ENCODE data around the gene YY1.

YY1 gene

DNA sequence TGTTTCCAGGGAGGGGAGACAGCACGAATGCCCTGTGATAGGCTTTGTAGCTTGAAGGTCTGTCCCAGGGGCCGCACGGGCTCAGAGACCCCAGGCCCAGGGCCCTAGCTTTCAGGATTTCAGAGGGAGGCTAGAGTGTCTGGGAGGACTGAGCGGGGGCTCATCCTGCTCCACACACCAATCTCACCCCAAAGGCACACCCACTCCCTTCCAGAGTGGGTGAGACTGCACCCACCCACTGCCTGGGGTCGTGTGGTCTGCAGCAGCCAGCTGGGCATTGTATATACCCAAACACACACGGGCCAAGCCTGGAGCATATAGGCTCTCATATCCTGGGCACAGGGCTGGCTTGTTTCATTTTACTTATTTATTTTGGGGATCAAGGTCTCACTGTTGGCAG lies 78.4 kb downstream of the YY1 start:
- TF ChIP-seq, protein P1, sequence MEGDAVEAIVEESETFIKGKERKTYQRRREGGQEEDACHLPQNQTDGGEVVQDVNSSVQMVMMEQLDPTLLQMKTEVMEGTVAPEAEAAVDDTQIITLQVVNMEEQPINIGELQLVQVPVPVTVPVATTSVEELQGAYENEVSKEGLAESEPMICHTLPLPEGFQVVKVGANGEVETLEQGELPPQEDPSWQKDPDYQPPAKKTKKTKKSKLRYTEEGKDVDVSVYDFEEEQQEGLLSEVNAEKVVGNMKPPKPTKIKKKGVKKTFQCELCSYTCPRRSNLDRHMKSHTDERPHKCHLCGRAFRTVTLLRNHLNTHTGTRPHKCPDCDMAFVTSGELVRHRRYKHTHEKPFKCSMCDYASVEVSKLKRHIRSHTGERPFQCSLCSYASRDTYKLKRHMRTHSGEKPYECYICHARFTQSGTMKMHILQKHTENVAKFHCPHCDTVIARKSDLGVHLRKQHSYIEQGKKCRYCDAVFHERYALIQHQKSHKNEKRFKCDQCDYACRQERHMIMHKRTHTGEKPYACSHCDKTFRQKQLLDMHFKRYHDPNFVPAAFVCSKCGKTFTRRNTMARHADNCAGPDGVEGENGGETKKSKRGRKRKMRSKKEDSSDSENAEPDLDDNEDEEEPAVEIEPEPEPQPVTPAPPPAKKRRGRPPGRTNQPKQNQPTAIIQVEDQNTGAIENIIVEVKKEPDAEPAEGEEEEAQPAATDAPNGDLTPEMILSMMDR (IDR thresholded peaks at IDR 0.05; ENCODE audit: borderline replicate concordance, insufficient read depth, low read depth, low read length): no peak
- H3K4me3 ChIP-seq (ENCODE audit: low read depth, low read length): no peak overlapping the region

DNA sequence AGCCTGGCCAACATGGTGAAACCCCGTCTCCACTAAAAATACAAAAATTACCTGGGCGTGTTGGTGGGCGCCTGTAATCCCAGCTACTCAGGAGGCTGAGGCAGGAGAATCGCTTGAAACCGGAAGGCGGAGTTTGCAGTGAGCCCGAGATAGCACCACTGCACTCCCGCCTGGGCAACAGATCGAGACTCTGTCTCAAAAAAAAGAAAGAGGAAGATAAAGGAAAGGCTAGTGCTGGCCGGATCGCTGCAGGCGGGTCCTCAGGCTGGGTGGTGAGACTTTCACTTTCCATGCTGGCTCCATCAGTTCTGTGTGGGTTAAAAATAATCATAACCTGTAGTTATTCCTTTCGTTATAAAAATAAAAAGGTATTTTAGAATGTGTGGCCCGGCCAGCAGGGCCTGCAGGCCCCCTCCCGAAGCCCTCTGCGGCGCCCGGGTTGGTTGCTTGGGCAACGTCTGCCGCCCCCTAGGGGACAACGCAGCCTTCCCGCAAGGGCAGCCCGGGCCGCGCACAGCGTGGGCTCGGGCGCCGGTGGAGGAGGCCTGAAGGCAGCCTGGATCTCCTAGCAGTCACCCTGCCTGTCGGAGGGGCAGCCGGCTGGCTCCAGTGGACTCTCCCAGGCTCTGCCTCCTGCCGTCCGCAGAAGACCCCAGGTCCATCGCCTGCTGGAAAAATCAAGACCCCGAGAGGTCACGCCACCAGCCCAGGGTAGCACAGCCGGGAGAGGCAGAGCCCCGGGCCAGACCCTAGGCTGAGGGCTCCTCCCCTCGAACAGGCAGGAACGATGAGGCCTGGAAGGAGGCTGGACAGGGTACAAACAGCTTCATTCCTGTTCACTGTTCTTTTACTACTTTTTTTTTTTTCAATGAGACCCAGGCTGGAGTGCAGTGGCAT lies 79.2 kb downstream of the YY1 start:
- H3K4me3 ChIP-seq (ENCODE audit: low read depth, low read length): no peak overlapping the region
- TF ChIP-seq, protein P1 (IDR thresholded peaks at IDR 0.05; ENCODE audit: borderline replicate concordance, insufficient read depth, low read depth, low read length): peak; percentile 88

DNA sequence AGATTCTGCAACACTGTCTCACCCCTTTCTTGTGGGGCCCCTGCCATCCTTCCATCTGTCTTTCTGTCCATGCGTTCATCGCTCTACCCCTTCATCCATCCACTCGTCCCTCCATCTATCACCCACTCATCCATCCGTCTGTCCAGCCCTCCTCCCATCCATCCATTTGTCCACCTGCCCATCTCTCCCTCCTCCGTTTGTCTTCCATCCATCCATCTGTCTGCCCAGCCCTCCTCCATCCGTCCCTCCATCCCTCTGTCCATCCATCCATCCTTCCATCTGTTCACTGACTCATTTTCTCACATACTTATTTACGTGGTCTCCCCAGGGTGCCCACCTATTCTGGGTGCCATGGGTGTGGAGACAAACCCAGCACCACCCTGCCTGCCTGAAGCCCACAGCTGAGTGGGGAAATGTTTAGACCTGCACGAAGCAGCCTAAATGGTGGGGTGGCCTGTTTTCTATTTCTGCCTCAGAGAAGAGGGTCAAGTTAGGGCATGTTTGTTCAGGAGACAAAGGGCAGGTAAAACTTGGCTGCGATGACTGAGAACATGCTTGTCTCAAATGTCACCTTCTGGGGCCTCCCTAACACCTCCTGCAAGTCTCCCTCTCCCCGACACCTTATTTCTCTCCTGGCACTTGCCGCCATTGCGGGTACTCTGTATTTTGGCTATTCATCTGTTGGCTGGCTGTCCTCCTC lies 81.4 kb downstream of the YY1 start:
- H3K4me3 ChIP-seq (ENCODE audit: low read depth, low read length): no peak overlapping the region

DNA sequence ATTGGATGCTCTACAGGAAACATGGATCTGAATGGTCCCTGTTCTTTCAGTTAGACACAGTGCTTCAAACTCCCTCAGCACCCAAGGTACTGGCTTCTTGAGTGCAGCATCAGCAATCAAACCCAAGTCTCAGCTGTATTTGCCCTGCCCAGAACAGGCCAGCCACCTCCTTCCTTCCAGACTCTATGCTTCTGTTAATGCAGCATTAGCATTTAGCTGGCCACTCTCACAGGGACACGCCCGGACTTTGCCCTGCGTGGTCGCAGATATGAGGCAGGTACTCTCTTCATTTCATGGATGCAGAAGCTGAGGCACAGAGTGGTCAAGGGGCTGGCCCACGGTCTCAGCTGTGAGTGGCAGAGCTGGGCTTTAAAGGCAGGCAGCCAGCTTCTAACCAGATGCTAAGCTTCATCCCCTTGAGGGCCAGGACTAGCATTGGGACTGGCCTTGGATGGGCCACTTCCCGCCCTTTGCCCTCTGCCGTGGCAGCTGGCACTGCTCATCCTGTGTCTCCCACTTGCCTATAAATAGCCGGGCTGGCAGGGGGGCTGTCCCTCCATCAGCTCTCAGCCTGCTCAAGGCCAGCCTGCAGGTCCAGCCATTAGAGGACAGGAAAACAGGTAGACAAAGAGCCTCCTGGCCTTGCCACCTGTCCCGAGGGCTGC lies 82.7 kb downstream of the YY1 start:
- no peak overlapping the region for H3K4me3 ChIP-seq (ENCODE audit: low read depth, low read length)
- TF ChIP-seq, protein P1 (IDR thresholded peaks at IDR 0.05; ENCODE audit: borderline replicate concordance, insufficient read depth, low read depth, low read length): no peak

More for the DNA sequence above, 81.4 kb downstream of the YY1 start:
- TF ChIP-seq, protein P1 (IDR thresholded peaks at IDR 0.05; ENCODE audit: borderline replicate concordance, insufficient read depth, low read depth, low read length): no peak

DNA sequence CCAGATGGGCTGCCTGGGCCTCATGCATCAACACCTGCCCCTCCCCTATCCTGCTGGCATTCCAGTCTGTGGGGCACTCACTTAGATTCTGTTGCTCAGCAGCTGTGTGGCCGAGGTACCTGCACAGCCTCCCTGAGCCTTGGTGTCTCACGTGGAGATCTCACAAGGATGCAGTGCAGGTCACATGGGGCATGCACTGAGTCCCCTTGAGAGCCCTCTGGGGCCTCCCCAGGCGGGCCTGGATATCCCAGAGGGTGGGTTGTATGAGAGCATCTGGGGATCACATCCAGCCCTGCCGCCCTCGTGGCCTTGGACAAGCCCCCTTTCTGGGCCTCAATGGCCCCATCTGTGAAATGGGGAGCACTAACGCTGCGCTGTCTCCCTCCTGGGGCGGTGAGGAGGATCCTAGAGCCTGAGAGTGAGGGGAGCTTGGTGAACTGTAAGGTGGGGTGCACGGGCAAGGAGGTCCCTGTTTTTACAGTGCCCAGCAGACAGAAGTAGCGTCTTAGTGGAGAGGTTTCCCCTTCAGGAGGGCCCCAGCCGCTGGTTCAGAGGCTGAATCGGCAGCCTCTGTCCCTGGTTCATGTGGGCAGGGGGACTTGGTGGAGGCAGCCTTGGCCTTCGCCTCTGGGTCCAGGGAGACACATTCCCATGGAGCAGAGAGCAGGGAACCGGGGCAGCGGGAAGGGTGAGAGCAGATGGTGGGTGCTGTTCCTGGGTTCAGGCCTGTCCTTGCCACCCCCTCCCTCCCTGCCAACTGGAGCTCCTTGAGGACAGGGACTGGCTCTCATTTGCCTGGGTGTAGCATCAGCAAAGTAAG lies 83.4 kb downstream of the YY1 start:
- TF ChIP-seq, protein P1 (IDR thresholded peaks at IDR 0.05; ENCODE audit: borderline replicate concordance, insufficient read depth, low read depth, low read length): no peak
- no peak overlapping the region for H3K4me3 ChIP-seq (ENCODE audit: low read depth, low read length)

DNA sequence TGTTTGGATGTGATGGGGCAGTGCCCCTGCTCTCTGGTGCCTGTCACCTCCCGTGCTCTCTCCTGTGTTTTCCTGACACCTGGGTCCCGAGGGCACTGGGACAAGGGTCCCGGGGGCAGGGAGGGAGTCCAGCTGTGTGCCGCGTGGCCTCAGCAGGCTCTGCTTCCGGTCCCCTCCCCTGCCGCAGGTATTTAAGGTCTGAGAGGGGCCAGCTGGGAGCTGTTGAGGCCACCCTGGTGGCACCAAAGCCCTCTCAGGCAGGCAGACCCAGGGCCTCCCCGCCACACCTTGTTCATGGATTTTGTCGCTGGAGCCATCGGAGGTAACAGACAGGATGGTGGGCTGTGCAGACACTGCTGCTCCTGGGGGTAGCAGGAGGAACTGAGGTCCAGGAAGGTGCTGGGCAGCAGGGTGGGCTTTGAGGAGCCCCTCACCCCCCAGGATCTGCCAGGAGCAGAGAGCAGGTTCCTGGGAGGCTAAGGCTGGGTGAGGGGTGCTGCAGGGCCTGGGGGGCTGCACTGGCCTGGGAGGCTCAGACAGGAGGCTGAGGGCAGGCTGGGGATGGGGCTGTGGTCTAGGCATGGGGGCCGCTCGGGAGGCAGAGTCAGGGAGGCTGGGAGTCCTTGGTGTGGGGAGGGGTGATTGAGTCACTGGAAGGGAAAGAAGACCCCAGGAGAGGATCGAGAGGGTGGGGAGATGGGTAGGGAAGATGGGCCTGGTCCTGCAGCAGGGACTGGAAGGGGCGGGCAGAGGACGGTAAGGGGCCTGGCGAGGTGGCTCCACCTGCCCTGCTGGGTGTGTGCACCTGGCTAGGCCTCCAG lies 84.4 kb downstream of the YY1 start, which contains the start of gene SLC25A47:
TSS of gene SLC25A47 (plus strand) at position 219 of the 821 bp plus-strand sequence. CDS start at position 295, 76 bp downstream.
- TF ChIP-seq, protein P1 (IDR thresholded peaks at IDR 0.05; ENCODE audit: borderline replicate concordance, insufficient read depth, low read depth, low read length): no peak
- no peak within 1 kb of the TSS for H3K4me3 ChIP-seq (ENCODE audit: low read depth, low read length)

Measured in GM12875 (cell line).